Endothelial cell (in vitro differentiated cells): ENCODE measurements around the gene SYT4. TPM values are rescaled to one million over a fixed set of nuclear protein-coding genes. Genes with fewer than 3 reads are reported as not detected.

ENCODE experiments used
- DNase-seq: peaks from one replicate; pipeline ENCODE4 v3.0.0; 2021; ENCODE audit warnings: low spot score
- H3K27ac Mint-ChIP-seq: one replicate; pipeline ENCODE4 v1.8.0; 2021; ENCODE audit warnings: mixed read lengths, inconsistent platforms; ENCODE audit not compliant: unreplicated experiment
- H3K27me3 Mint-ChIP-seq: one replicate; pipeline ENCODE4 v1.8.0; 2021; ENCODE audit warnings: mild to moderate bottlenecking, moderate library complexity, mixed read lengths, inconsistent platforms; ENCODE audit not compliant: unreplicated experiment
- H3K36me3 Mint-ChIP-seq: one replicate; pipeline ENCODE4 v1.8.0; 2021; ENCODE audit warnings: mild to moderate bottlenecking, low read depth, mixed read lengths, inconsistent platforms; ENCODE audit not compliant: unreplicated experiment
- H3K4me1 Mint-ChIP-seq: one replicate; pipeline ENCODE4 v1.8.0; 2021; ENCODE audit warnings: mild to moderate bottlenecking, mixed read lengths, inconsistent platforms; ENCODE audit not compliant: unreplicated experiment
- H3K4me3 Mint-ChIP-seq: one replicate; pipeline ENCODE4 v1.8.0; 2021; ENCODE audit warnings: mild to moderate bottlenecking, mixed read lengths, inconsistent platforms; ENCODE audit not compliant: unreplicated experiment
- H3K9me3 Mint-ChIP-seq: one replicate; pipeline ENCODE4 v1.8.0; 2021; ENCODE audit warnings: mixed read lengths, inconsistent platforms; ENCODE audit not compliant: unreplicated experiment
- CTCF ChIP-seq: fragments of 200-600 bp; sonication (generic); IDR thresholded peaks from one replicate; pipeline ENCODE4 v1.5.0; 2021; ENCODE audit warnings: antibody characterized with exemption; ENCODE audit not compliant: unreplicated experiment
- total RNA-seq: library from RNA; stranded (reverse); fragmentation: NEBNext Ultra II Directional; extraction: Animal tissue kit (Norgen Biotek cat#: 25700); gene quantifications from one replicate; pipeline ENCODE4 v1.2.1, GENCODE V29; 2021; ENCODE audit not compliant: unreplicated experiment

SYT4 gene
- total RNA-seq, 1 donor from 2014 or later = 0.26 TPM

DNA sequence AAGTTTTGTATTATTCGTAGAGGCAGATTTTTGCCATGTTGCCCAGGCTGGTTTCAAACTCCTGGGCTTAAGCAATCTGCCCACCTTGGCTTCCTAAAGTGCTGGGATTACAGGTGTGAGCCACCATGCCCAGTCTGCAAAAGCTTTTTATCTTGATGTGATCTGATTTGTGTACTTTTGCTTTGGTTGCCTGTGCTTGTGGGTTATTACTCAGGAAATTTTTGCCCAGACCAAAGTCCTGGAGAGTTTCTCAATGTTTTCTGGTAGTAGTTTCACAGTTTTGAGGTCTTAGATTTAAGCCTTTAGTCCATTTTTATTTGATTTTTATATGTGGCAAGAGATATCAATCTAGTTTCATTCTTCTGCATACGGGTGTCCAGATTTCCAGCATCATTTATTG, 42.4 kb downstream of the SYT4 start:
- H3K27me3 Mint-ChIP-seq = peaks cover 3% of the 10 kb centered on the region
- DNase-seq = no peak
- no peak overlapping the region for H3K4me3 Mint-ChIP-seq
- no peaks in the 10 kb centered on the region for H3K9me3 Mint-ChIP-seq
- no peak overlapping the region for H3K27ac Mint-ChIP-seq
- no peak for TF ChIP-seq CTCF
- H3K36me3 Mint-ChIP-seq = no peaks in the 10 kb centered on the region
- H3K4me1 Mint-ChIP-seq = peaks cover 25% of the 10 kb centered on the region

- no peaks in the 10 kb centered on the region for H3K4me1 Mint-ChIP-seq
- H3K9me3 Mint-ChIP-seq = peaks cover 5% of the 10 kb centered on the region
- no peaks in the 10 kb centered on the region for H3K36me3 Mint-ChIP-seq
- DNase-seq = no peak
- H3K27me3 Mint-ChIP-seq = peaks cover 1% of the 10 kb centered on the region
- H3K4me3 Mint-ChIP-seq = no peak overlapping the region
- H3K27ac Mint-ChIP-seq = no peak overlapping the region
- TF ChIP-seq CTCF = no peak
Measured at GRCh38 chr18:43222501-43222900, 54.8 kb downstream of the SYT4 start.

GRCh38 chr18:43220691-43221090, 56.6 kb downstream of the SYT4 start:
- Mint-ChIP-seq H3K4me1 (no peaks in the 10 kb centered on the region), H3K9me3 (peaks cover 1% of the 10 kb centered on the region), H3K27me3 (peaks cover 1% of the 10 kb centered on the region), H3K4me3 (no peak overlapping the region), H3K27ac (no peak overlapping the region), H3K36me3 (no peaks in the 10 kb centered on the region)
- TF ChIP-seq CTCF = no peak
- DNase-seq = no peak

Other genes starting within 250 kb of the SYT4 start
- not detected for gene RIT2, start 161.8 kb downstream of the SYT4 start, total RNA-seq